Measurements from ENCODE around the gene VPS13A. TPM values are rescaled to one million over a fixed set of nuclear protein-coding genes. Genes with fewer than 3 reads are reported as not detected.

VPS13A gene
- total RNA-seq, 1 experiment from 2014 or later, result 14.3 TPM

- intact Hi-C loops (cut with micrococcal nuclease; ENCODE audit: unreplicated experiment), result loop anchor here (10.0 kb wide), 1 partner anchor 195 kb away; the partner anchor contains the start of gene GNA14
- CTCF ChIA-PET, result interaction anchor here (1.0 kb wide), 1 partner anchor 16 kb away, joined by 5 read pairs; no protein-coding TSS in a partner anchor
- no peak for TF ChIP-seq CTCF (IDR thresholded peaks at IDR 0.05; ENCODE audit: insufficient read depth in 1 of 2, low read depth in 1 of 2, low read length in 1 of 2, severe bottlenecking in 1 of 2, unreplicated experiment in 1 of 2)
- H3K27me3 ChIP-seq (replicated peaks; ENCODE audit: control insufficient read depth, insufficient read depth, low read length), result no peaks in the 10 kb centered on the region
- H3K27me3 Mint-ChIP-seq (ENCODE audit: insufficient read depth, unreplicated experiment), result no peaks in the 10 kb centered on the region
- POLR2A ChIA-PET, result no interaction called here
- no peak for DNase-seq
- no peaks in the 10 kb centered on the region for H3K9me3 Mint-ChIP-seq (ENCODE audit: unreplicated experiment)
- no peak overlapping the region for H3K4me3 Mint-ChIP-seq (ENCODE audit: unreplicated experiment)
- no peak overlapping the region for H3K27ac Mint-ChIP-seq (ENCODE audit: unreplicated experiment)
- no peaks in the 10 kb centered on the region for H3K9me3 ChIP-seq
- no peaks in the 10 kb centered on the region for H3K4me1 ChIP-seq
- H3K4me1 Mint-ChIP-seq (ENCODE audit: low read depth, unreplicated experiment), result no peaks in the 10 kb centered on the region
- H3K36me3 ChIP-seq (ENCODE audit: control insufficient read depth, insufficient read depth, low read length), result no peaks in the 10 kb centered on the region
- no peak overlapping the region for H3K4me3 ChIP-seq (ENCODE audit: low read depth, low read length)
- H3K36me3 Mint-ChIP-seq (ENCODE audit: insufficient read depth, unreplicated experiment), result no peaks in the 10 kb centered on the region
- BruUV-seq (replicated peaks), result no TSS peak
These were observed 272.7 kb downstream of the VPS13A start for GRCh38 chr9:77450085-77450475.

DNA sequence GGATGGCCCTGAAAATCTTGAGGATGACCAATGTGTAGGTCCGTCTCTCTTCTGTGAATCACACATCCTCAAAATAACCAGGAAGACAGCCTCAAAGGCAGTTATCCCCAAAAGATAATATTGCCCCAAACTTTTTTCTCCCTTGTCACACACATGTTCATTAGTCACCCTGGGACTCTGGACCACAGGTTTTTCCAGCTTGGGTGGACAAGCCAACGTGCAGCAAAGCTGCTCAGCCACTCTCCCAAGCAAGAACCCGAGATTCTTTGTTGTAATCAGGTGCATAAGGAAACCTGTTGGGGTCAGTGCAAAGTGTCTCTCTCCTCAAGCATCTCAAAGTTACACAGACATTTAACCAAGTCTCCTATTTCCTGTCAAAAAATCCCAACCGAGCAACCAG, 274.2 kb downstream of the VPS13A start:
- no peaks in the 10 kb centered on the region for H3K4me1 ChIP-seq
- DNase-seq, result no peak
- intact Hi-C loops (cut with micrococcal nuclease; ENCODE audit: unreplicated experiment), result loop anchor here (10.0 kb wide), 1 partner anchor 193 kb away; the partner anchor contains the start of gene GNA14
- ChIA-PET POLR2A (no interaction called here), CTCF (no interaction called here)
- Mint-ChIP-seq H3K36me3 (ENCODE audit: insufficient read depth, unreplicated experiment) (no peaks in the 10 kb centered on the region), H3K4me1 (ENCODE audit: low read depth, unreplicated experiment) (no peaks in the 10 kb centered on the region), H3K27ac (ENCODE audit: unreplicated experiment) (no peak overlapping the region), H3K27me3 (ENCODE audit: insufficient read depth, unreplicated experiment) (no peaks in the 10 kb centered on the region), H3K4me3 (ENCODE audit: unreplicated experiment) (no peak overlapping the region), H3K9me3 (ENCODE audit: unreplicated experiment) (no peaks in the 10 kb centered on the region)
- H3K9me3 ChIP-seq, result no peaks in the 10 kb centered on the region
- no peaks in the 10 kb centered on the region for H3K36me3 ChIP-seq (ENCODE audit: control insufficient read depth, insufficient read depth, low read length)
- H3K27me3 ChIP-seq (replicated peaks; ENCODE audit: control insufficient read depth, insufficient read depth, low read length), result no peaks in the 10 kb centered on the region
- BruUV-seq (replicated peaks), result no TSS peak
- no peak overlapping the region for H3K4me3 ChIP-seq (ENCODE audit: low read depth, low read length)
- no peak for TF ChIP-seq CTCF (IDR thresholded peaks at IDR 0.05; ENCODE audit: insufficient read depth in 1 of 2, low read depth in 1 of 2, low read length in 1 of 2, severe bottlenecking in 1 of 2, unreplicated experiment in 1 of 2)

DNA sequence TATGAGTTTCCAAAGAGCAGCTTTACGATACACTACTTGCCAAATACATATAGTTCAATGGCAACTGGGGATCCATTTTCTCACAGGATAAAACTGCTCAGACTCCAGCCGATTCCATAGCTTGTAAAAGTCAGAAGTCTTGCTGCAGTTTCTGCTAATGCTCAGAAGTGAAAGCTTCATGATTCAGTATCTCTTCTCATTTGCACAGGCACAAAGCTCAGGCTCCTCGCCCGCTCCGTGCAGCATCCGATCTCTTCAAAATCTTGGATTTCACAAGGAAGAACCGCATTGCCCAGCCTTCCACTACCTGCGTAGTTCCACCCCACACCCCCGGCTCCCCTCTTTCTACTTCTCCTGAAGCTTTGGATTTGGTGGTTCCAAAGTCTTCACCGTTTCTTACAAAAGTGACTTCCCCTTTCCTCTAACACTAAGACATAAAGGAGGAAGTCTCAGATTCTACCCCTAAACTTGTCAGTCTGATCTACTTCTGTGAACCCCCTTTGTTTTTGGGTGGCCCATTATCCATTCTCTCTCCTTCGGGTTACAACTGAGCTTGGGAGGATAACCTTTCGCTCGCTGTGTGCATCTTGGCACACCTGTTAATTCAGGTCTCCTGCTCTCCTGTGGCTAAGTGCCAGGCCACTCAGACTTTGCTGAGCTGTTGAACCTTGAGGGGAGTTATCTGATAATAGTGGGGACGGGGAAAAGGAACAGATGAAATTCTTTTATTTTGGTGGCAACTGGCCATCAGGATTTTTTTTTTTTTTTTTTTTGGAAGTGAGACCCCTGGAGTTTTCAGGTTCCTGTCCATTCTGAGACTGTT, 276.7 kb downstream of the VPS13A start:
- no peaks in the 10 kb centered on the region for H3K9me3 Mint-ChIP-seq (ENCODE audit: unreplicated experiment)
- H3K27me3 Mint-ChIP-seq (ENCODE audit: insufficient read depth, unreplicated experiment), result no peaks in the 10 kb centered on the region
- Histone ChIP-seq H3K9me3 (no peaks in the 10 kb centered on the region), H3K4me1 (no peaks in the 10 kb centered on the region), H3K36me3 (ENCODE audit: control insufficient read depth, insufficient read depth, low read length) (no peaks in the 10 kb centered on the region), H3K4me3 (ENCODE audit: low read depth, low read length) (no peak overlapping the region), H3K27me3 (replicated peaks; ENCODE audit: control insufficient read depth, insufficient read depth, low read length) (no peaks in the 10 kb centered on the region)
- no peak overlapping the region for H3K4me3 Mint-ChIP-seq (ENCODE audit: unreplicated experiment)
- BruUV-seq (replicated peaks), result no TSS peak
- intact Hi-C loops (cut with micrococcal nuclease; ENCODE audit: unreplicated experiment), result loop anchor here (10.0 kb wide), 1 partner anchor 191 kb away; the partner anchor contains the start of gene GNA14
- H3K27ac Mint-ChIP-seq (ENCODE audit: unreplicated experiment), result no peak overlapping the region
- no peak for TF ChIP-seq CTCF (IDR thresholded peaks at IDR 0.05; ENCODE audit: insufficient read depth in 1 of 2, low read depth in 1 of 2, low read length in 1 of 2, severe bottlenecking in 1 of 2, unreplicated experiment in 1 of 2)
- DNase-seq, result no peak
- H3K4me1 Mint-ChIP-seq (ENCODE audit: low read depth, unreplicated experiment), result no peaks in the 10 kb centered on the region
- H3K36me3 Mint-ChIP-seq (ENCODE audit: insufficient read depth, unreplicated experiment), result no peaks in the 10 kb centered on the region
- CTCF ChIA-PET, result no interaction called here
- POLR2A ChIA-PET, result no interaction called here
